Endothelial cell of umbilical vein (primary cell): ENCODE data around the gene MATK.

ENCODE experiments used
- GATA2 ChIP-seq: IDR thresholded peaks from 2 replicates; pipeline ENCODE4 v1.7.0; 2011; ENCODE audit warnings: low read depth, mild to moderate bottlenecking, moderate library complexity, mixed read lengths, low read length; ENCODE audit not compliant: insufficient read length, insufficient read depth
- POLR2AphosphoS5 ChIP-seq: IDR thresholded peaks from 2 replicates; pipeline ENCODE4 v1.6.1; 2012; ENCODE audit warnings: low read depth, mild to moderate bottlenecking, control low read depth, low read length, moderate library complexity; ENCODE audit not compliant: insufficient read depth
- TF ChIP-seq, protein P1 (sequence below), 2 donors: IDR thresholded peaks; 1 replicate in 1 of 2; 2 replicates in 1 of 2; pipeline ENCODE4 v1.5.1; 2011; ENCODE audit warnings: low read length in 2 of 2, mild to moderate bottlenecking in 2 of 2, moderate library complexity in 2 of 2, control low read depth in 1 of 2, inconsistent platforms in 1 of 2, low read depth in 1 of 2; ENCODE audit not compliant: insufficient read depth in 1 of 2; ENCODE audit errors: extremely low read depth in 1 of 2

DNA sequence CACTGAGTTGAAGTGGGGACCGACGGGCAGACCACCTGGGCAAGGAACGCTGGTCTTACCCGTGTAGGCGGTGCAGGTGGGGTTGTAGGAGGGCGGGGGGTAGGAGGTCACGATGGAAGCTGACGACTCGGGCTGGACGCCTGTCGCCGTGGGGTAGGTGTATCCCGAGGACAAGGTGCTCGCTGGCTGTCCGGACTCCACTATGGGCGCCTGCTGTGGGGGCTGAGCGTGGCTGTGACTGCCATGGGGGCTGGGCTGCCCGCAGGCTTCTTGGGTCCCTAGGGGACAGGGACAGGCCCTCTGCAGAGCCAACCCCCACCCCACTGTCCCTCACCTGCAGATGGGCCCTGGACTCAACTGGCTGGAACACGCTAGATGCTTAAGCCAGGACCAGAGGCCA lies 45.4 kb upstream of the MATK start:
- TF ChIP-seq POLR2AphosphoS5 (no peak), GATA2 (no peak)
- TF ChIP-seq, protein P1, sequence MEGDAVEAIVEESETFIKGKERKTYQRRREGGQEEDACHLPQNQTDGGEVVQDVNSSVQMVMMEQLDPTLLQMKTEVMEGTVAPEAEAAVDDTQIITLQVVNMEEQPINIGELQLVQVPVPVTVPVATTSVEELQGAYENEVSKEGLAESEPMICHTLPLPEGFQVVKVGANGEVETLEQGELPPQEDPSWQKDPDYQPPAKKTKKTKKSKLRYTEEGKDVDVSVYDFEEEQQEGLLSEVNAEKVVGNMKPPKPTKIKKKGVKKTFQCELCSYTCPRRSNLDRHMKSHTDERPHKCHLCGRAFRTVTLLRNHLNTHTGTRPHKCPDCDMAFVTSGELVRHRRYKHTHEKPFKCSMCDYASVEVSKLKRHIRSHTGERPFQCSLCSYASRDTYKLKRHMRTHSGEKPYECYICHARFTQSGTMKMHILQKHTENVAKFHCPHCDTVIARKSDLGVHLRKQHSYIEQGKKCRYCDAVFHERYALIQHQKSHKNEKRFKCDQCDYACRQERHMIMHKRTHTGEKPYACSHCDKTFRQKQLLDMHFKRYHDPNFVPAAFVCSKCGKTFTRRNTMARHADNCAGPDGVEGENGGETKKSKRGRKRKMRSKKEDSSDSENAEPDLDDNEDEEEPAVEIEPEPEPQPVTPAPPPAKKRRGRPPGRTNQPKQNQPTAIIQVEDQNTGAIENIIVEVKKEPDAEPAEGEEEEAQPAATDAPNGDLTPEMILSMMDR (IDR thresholded peaks at IDR 0.05; ENCODE audit: extremely low read depth in 1 of 2, insufficient read depth in 1 of 2, low read depth in 1 of 2, low read length in 2 of 2) = no peak
